Kidney glomerular epithelial cell (primary cell): Measurements from ENCODE around the gene PLXDC1.

Experiments used
- DNase-seq: peaks from one replicate; lab custom pipeline; 2025; lab: John Stamatoyannopoulos, UW

Gene PLXDC1

DNA sequence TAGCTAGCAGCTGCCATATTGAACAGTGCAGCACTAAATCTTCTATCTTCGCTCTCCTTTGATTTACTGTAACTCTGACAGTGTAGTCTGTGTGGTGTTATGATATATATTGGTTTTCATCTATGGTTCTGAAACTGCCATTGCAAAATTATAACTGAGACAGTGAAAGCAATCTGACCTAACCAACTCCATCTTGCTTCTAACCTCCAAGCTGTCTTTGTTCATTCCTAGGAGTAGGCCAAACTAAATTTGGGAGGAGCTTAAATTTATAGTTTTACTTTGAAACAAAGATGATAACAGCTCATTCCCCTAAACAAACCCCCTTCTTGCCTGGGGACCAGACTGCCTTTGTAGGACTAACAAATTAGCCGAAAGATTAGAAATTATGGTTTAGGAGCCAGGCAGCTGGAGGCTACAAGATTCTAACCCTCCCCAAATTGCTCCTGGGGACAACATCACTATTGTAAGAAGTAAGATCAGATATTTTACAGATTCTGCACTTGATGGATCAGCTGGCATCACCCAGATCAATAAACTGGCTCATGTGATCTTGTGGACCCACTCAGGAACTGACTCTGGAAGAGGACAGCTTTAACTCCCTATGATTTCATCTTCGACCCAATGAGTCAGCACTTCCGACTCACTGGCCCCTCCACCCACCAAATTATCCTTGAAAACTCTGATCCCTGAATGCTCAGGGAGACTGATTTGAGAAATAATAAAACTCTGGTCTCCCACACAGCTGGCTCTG, 137.2 kb downstream of the PLXDC1 start:
- DNase-seq, result no peak
